ENCODE results near the gene IGFBP6. TPM values are rescaled to one million over a fixed set of nuclear protein-coding genes. Genes with fewer than 3 reads are reported as not detected.
A peak's percentile ranks its signal among the peaks of the same experiment; 100 is the strongest.

IGFBP6 gene, protein sequence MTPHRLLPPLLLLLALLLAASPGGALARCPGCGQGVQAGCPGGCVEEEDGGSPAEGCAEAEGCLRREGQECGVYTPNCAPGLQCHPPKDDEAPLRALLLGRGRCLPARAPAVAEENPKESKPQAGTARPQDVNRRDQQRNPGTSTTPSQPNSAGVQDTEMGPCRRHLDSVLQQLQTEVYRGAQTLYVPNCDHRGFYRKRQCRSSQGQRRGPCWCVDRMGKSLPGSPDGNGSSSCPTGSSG
- 1 to 10 TPM in 1 of 5 donors, under 1 TPM in 2, not detected in 2; 0.67 to 1.4 (median 0.79) TPM for total RNA-seq
- total RNA-seq (2013): 1.3 TPM
- total RNA-seq: 0 to 0.84 (median 0.27) reads per million in 29 experiments

DNA sequence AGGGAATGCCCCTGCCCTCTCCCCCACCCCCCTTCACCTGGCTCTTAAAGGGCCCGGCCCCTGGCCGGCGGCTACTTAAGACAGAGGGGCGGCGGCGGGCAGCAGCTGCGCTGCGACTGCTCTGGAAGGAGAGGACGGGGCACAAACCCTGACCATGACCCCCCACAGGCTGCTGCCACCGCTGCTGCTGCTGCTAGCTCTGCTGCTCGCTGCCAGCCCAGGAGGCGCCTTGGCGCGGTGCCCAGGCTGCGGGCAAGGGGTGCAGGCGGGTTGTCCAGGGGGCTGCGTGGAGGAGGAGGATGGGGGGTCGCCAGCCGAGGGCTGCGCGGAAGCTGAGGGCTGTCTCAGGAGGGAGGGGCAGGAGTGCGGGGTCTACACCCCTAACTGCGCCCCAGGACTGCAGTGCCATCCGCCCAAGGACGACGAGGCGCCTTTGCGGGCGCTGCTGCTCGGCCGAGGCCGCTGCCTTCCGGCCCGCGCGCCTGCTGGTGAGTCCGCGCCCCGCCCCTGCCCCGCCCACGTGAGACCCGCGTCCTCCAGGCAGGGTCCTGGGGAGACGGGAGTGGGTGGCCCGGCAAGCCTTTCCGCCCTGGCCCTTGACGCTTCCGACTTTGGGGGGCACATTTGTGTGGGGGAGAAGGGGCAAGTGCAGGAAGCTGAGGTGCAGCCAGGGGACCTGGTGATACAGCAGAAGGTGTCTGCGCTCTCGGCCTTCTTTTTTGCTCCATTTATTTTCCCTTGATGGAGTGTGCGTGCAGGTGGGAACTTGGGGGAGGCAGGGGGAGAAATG is at the start of gene IGFBP6:
TSS of gene IGFBP6 (plus strand) at position 104 of the 790 bp plus-strand sequence. CDS start at position 155, 51 bp downstream.
- Histone ChIP-seq H3K27ac (ENCODE audit: low read length) (peak within 1 kb of the TSS; percentile 52), H3K9me3 (no peaks in the 10 kb centered on the region), H3K4me3 (ENCODE audit: control insufficient read depth in 1 of 2, extremely low read depth in 1 of 2, low read length in 1 of 2) (peak within 1 kb of the TSS; percentile 50 to 58), H3K36me3 (ENCODE audit: control insufficient read depth in 2 of 2, extremely low read depth in 1 of 2, insufficient read depth in 1 of 2, low read length in 1 of 2) (no peaks in the 10 kb centered on the region), H3K4me1 (ENCODE audit: control insufficient read depth in 1 of 2, extremely low read depth in 1 of 2, insufficient read depth in 2 of 2, low read length in 2 of 2) (peaks cover 16 to 48% of the 10 kb centered on the region in 2 experiments), H3K27me3 (replicated peaks in 1 of 2; ENCODE audit: control insufficient read depth in 2 of 2, extremely low read depth in 1 of 2, insufficient read depth in 2 of 2, low read length in 1 of 2) (peaks cover 0 to 16% of the 10 kb centered on the region in 2 experiments)
- H3K4me3 Mint-ChIP-seq: peak within 1 kb of the TSS; percentile 75 to 79 (median 78)
- peaks cover 38 to 43% (median 38%) of the 10 kb centered on the region in 3 donors for H3K4me1 Mint-ChIP-seq
- ChIA-PET CTCF (interaction anchor here in 1 of 2 donors (0.6 to 3.2 kb wide), 4 partner anchors 11 to 91 kb away, joined by 3 to 32 read pairs (median 18); partner anchors contain the start of gene SPRYD3), POLR2A (interaction anchor here in 1 of 2 donors (1.2 kb wide), 1 partner anchor 19 kb away, joined by 3 read pairs; the partner anchor contains the start of gene SPRYD3)
- H3K27ac Mint-ChIP-seq: peak within 1 kb of the TSS; percentile 74 to 88
- H3K36me3 Mint-ChIP-seq: no peaks in the 10 kb centered on the region
- under 1% methylated on average over 49 of the region's 51 CpGs for WGBS (ENCODE audit: insufficient coverage)
- H3K9me3 Mint-ChIP-seq: no peaks in the 10 kb centered on the region
- DNase-seq (peak in 28 of 35 experiments; percentile 19 to 69 (median 38)), ATAC-seq (replicated peaks in 1 of 4) (peak; percentile 67 to 74 (median 70))
- peaks cover 0 to 6% of the 10 kb centered on the region in 2 donors for H3K27me3 Mint-ChIP-seq

DNA sequence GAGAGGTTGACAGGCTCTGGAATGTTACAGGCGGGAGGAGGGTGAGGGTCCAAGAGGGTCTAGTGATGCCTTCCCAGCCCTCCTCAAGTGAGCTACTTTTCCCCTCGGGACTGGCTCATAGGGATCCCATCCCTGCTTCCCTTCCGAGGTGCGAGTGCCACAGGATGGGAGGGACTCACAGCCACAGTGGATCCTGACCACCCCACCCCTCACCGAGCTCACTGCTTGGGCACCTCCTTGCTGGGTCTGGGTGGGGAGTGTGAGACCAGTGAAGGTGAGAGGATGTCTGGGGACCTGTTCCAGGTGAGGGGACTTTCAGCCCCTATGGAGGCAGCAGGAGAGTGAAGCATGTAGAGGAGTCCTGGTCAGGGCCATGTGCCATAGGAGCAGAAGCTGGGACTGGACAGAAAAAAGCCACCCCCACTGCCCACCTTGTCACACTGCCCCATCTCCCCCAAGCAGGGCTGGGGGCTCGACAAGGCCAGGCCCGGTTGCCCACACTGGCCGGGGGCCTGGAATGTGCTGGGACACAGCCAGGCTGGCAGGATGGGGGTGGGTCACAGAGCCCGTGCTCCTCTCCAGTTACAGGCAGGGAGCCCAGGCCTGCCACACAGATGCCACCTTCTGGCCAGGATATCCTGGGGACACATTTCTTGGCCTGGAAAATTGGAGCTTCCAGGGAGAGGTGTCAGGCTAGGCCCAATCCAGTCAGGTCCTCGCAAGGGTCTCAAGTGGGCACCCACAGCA is 49.3 kb upstream of the IGFBP6 start:
- H3K27ac ChIP-seq (ENCODE audit: low read length): peak overlapping the region; percentile 71
- ATAC-seq (replicated peaks in 1 of 4) (no peak), DNase-seq (peak in 1 of 35 experiments; percentile 23)
- H3K4me1 ChIP-seq (ENCODE audit: control insufficient read depth in 1 of 2, extremely low read depth in 1 of 2, insufficient read depth in 2 of 2, low read length in 2 of 2): peaks cover 6 to 29% of the 10 kb centered on the region in 2 experiments
- H3K36me3 ChIP-seq (ENCODE audit: control insufficient read depth in 2 of 2, extremely low read depth in 1 of 2, insufficient read depth in 1 of 2, low read length in 1 of 2): no peaks in the 10 kb centered on the region
- H3K9me3 ChIP-seq: no peaks in the 10 kb centered on the region
- POLR2A ChIA-PET: interaction anchor here in 1 of 2 donors (0.6 kb wide), 2 partner anchors 55 to 626 kb away, joined by 4 to 5 read pairs; no protein-coding TSS in a partner anchor
- Mint-ChIP-seq H3K9me3 (no peaks in the 10 kb centered on the region), H3K27me3 (no peaks in the 10 kb centered on the region), H3K27ac (peak overlapping the region; percentile 46 to 82), H3K36me3 (no peaks in the 10 kb centered on the region), H3K4me3 (peak overlapping the region; percentile 49 to 60 (median 54)), H3K4me1 (peaks cover 11 to 20% (median 14%) of the 10 kb centered on the region in 3 donors)
- WGBS (ENCODE audit: insufficient coverage): 100% methylated on average over 4 of the region's 10 CpGs
- H3K4me3 ChIP-seq (ENCODE audit: control insufficient read depth in 1 of 2, extremely low read depth in 1 of 2, low read length in 1 of 2): peak overlapping the region in 1 of 2 donors; percentile 40
- CTCF ChIA-PET: interaction anchor here (0.5 to 1.5 kb wide), 6 partner anchors 10 to 31 kb away, joined by 3 to 7 read pairs (median 3); partner anchors contain the start of gene SPRYD3 (in 1 of the 2)
- peaks cover 0 to 6% of the 10 kb centered on the region in 2 experiments for H3K27me3 ChIP-seq (replicated peaks in 1 of 2; ENCODE audit: control insufficient read depth in 2 of 2, extremely low read depth in 1 of 2, insufficient read depth in 2 of 2, low read length in 1 of 2)

DNA sequence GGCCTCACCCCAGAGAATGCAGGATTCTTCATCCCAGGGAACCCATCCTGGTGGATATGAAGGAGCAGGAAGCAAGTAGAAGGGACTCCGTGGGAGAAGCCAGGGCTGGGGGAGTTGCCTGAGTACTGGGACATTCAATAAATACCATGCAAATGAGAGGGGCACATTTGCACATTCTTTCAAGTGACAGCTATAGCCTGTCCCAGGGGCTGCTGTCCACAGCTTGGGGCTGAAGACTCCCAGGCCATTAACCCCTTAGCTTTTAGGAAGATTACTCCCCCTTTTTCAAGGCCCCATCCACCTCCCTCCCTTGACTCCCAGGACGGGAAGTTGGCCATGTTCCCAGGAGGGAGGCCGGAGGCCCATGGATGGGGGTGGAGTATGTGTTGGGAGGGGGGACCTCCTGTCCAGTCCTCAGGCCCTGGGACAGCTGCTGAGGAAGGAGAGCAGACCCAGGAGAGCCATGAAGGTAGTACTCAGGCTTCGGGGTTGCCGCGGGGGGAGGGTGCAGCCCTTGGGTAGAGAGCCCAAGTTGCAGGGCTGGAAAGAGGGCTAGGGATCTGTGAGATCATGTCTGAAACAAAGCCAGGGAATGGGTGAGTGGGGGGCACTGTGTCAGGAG is 48.6 kb upstream of the IGFBP6 start:
- ChIA-PET POLR2A (no interaction called here), CTCF (interaction anchor here in 1 of 2 donors (1.5 kb wide), 1 partner anchor 14 kb away, joined by 3 read pairs; no protein-coding TSS in a partner anchor)
- Mint-ChIP-seq H3K27ac (peak overlapping the region; percentile 55 to 61), H3K9me3 (no peaks in the 10 kb centered on the region), H3K27me3 (no peaks in the 10 kb centered on the region), H3K4me3 (peak overlapping the region in 1 of 3 donors; percentile 60), H3K4me1 (peaks cover 17 to 25% (median 19%) of the 10 kb centered on the region in 3 donors), H3K36me3 (no peaks in the 10 kb centered on the region)
- ATAC-seq (replicated peaks in 1 of 4): no peak
- Histone ChIP-seq H3K27ac (ENCODE audit: low read length) (no peak overlapping the region), H3K9me3 (no peaks in the 10 kb centered on the region), H3K4me1 (ENCODE audit: control insufficient read depth in 1 of 2, extremely low read depth in 1 of 2, insufficient read depth in 2 of 2, low read length in 2 of 2) (peaks cover 8 to 36% of the 10 kb centered on the region in 2 experiments), H3K27me3 (replicated peaks in 1 of 2; ENCODE audit: control insufficient read depth in 2 of 2, extremely low read depth in 1 of 2, insufficient read depth in 2 of 2, low read length in 1 of 2) (peaks cover 0 to 6% of the 10 kb centered on the region in 2 experiments), H3K36me3 (ENCODE audit: control insufficient read depth in 2 of 2, extremely low read depth in 1 of 2, insufficient read depth in 1 of 2, low read length in 1 of 2) (no peaks in the 10 kb centered on the region), H3K4me3 (ENCODE audit: control insufficient read depth in 1 of 2, extremely low read depth in 1 of 2, low read length in 1 of 2) (no peak overlapping the region)
- DNase-seq: peak in 2 of 35 experiments; percentile 13 to 19
- 96% methylated on average over 3 of the region's 6 CpGs for WGBS (ENCODE audit: insufficient coverage)

- no peaks in the 10 kb centered on the region for H3K36me3 ChIP-seq (ENCODE audit: control insufficient read depth in 2 of 2, extremely low read depth in 1 of 2, insufficient read depth in 1 of 2, low read length in 1 of 2)
- H3K27me3 ChIP-seq (replicated peaks in 1 of 2; ENCODE audit: control insufficient read depth in 2 of 2, extremely low read depth in 1 of 2, insufficient read depth in 2 of 2, low read length in 1 of 2): peaks cover 0 to 2% of the 10 kb centered on the region in 2 experiments
- no peak for ATAC-seq (replicated peaks in 1 of 4)
- Mint-ChIP-seq H3K4me3 (no peak within 1 kb of the TSS), H3K9me3 (no peaks in the 10 kb centered on the region), H3K27me3 (no peaks in the 10 kb centered on the region), H3K27ac (peak within 1 kb of the TSS; percentile 55 to 61), H3K4me1 (peaks cover 21 to 26% (median 24%) of the 10 kb centered on the region in 3 donors), H3K36me3 (no peaks in the 10 kb centered on the region)
- no peaks in the 10 kb centered on the region for H3K9me3 ChIP-seq
- CTCF ChIA-PET: no interaction called here
- no peak for DNase-seq
- 69% methylated on average over 7 of the region's 20 CpGs for WGBS (ENCODE audit: insufficient coverage)
- POLR2A ChIA-PET: no interaction called here
- H3K4me3 ChIP-seq (ENCODE audit: control insufficient read depth in 1 of 2, extremely low read depth in 1 of 2, low read length in 1 of 2): no peak within 1 kb of the TSS
- peaks cover 9 to 43% of the 10 kb centered on the region in 2 experiments for H3K4me1 ChIP-seq (ENCODE audit: control insufficient read depth in 1 of 2, extremely low read depth in 1 of 2, insufficient read depth in 2 of 2, low read length in 2 of 2)
- H3K27ac ChIP-seq (ENCODE audit: low read length): no peak within 1 kb of the TSS
Measured at GRCh38 chr12:53049571-53050318, 47.7 kb upstream of the IGFBP6 start, which contains the start of gene TNS2. Gene TNS2 (plus strand): TSS chr12:53050065. CDS start chr12:53050186, 121 bp downstream.

- peaks cover 9 to 45% of the 10 kb centered on the region in 2 experiments for H3K4me1 ChIP-seq (ENCODE audit: control insufficient read depth in 1 of 2, extremely low read depth in 1 of 2, insufficient read depth in 2 of 2, low read length in 2 of 2)
- no peak overlapping the region for H3K27ac ChIP-seq (ENCODE audit: low read length)
- ATAC-seq (replicated peaks in 1 of 4) (no peak), DNase-seq (no peak)
- CTCF ChIA-PET: interaction anchor here in 1 of 2 donors (1.3 kb wide), 1 partner anchor 29 kb away, joined by 4 read pairs; the partner anchor contains the start of gene SPRYD3
- H3K36me3 ChIP-seq (ENCODE audit: control insufficient read depth in 2 of 2, extremely low read depth in 1 of 2, insufficient read depth in 1 of 2, low read length in 1 of 2): no peaks in the 10 kb centered on the region
- H3K27me3 ChIP-seq (replicated peaks in 1 of 2; ENCODE audit: control insufficient read depth in 2 of 2, extremely low read depth in 1 of 2, insufficient read depth in 2 of 2, low read length in 1 of 2): no peaks in the 10 kb centered on the region
- no CpG with 5 or more reads among the region's 2 CpGs for WGBS (ENCODE audit: insufficient coverage)
- Mint-ChIP-seq H3K4me3 (no peak overlapping the region), H3K4me1 (peaks cover 21 to 28% (median 24%) of the 10 kb centered on the region in 3 donors), H3K27ac (peak overlapping the region; percentile 34 to 52), H3K9me3 (no peaks in the 10 kb centered on the region), H3K27me3 (no peaks in the 10 kb centered on the region), H3K36me3 (no peaks in the 10 kb centered on the region)
- H3K9me3 ChIP-seq: no peaks in the 10 kb centered on the region
- H3K4me3 ChIP-seq (ENCODE audit: control insufficient read depth in 1 of 2, extremely low read depth in 1 of 2, low read length in 1 of 2): no peak overlapping the region
- POLR2A ChIA-PET: no interaction called here
Measured at GRCh38 chr12:53050426-53051057, 46.9 kb upstream of the IGFBP6 start.

Data from T-cell (primary cell).